ENCODE data around the gene AADACL2.

DNA sequence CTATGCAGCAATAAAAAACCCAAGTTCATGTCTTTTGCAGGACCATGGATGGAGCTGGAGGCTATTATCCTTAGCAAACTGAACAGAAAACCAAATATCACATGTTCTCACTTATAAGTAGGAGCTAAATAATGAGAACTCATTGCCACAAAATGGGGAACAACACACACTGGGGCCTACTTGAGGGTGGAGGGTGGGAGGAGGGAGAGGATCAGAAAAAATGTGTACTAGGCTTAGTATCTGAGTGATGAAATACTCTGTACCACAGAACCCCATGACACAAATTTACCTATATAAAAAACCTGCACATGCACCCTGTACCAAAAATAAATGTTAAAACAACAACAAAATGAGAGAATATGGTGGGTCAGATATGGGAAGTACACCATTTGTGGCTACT lies 49.6 kb upstream of the AADACL2 start:
- TF ChIP-seq CTCF (IDR thresholded peaks at IDR 0.05) (no peak), EP300 (IDR thresholded peaks at IDR 0.05) (no peak), POLR2A (IDR thresholded peaks at IDR 0.05) (no peak)

Data from tibial nerve (tissue), 4 donors.